HFFc6 (cell line): ENCODE results near the gene GJB3. TPM values are rescaled to one million over a fixed set of nuclear protein-coding genes. Genes with fewer than 3 reads are reported as not detected.
"Not testable (repeated sequence)": the region's sequence is repeated elsewhere in the genome, so short reads cannot be mapped to it uniquely, and the experiment has no call there.

Source experiments
- DNase-seq: peaks from one replicate; pipeline ENCODE4 v3.0.0-alpha.2; 2018
- H3K27ac Mint-ChIP-seq: 2 replicates; pipeline ENCODE4 v1.8.0; 2020; ENCODE audit warnings: mild to moderate bottlenecking, mixed read lengths
- H3K27me3 Mint-ChIP-seq: 2 replicates; pipeline ENCODE4 v1.8.0; 2021; ENCODE audit warnings: mild to moderate bottlenecking, moderate library complexity, mixed read lengths; ENCODE audit not compliant: insufficient read depth
- H3K36me3 Mint-ChIP-seq: 2 replicates; pipeline ENCODE4 v1.8.0; 2021; ENCODE audit warnings: low read depth, mixed read lengths
- H3K4me1 Mint-ChIP-seq: 2 replicates; pipeline ENCODE4 v1.8.0; 2020; ENCODE audit warnings: low read depth, mixed read lengths
- H3K4me3 Mint-ChIP-seq: 2 replicates; pipeline ENCODE4 v1.8.0; 2020; ENCODE audit warnings: mild to moderate bottlenecking, moderate library complexity, mixed read lengths
- H3K9me3 Mint-ChIP-seq: 2 replicates; pipeline ENCODE4 v1.8.0; 2020; ENCODE audit warnings: mild to moderate bottlenecking, mixed read lengths
- CTCF ChIP-seq: fragments of 200-600 bp; sonication (generic); IDR thresholded peaks from 2 replicates; pipeline ENCODE4 v1.5.0; 2021; ENCODE audit warnings: antibody characterized with exemption, mild to moderate bottlenecking
- total RNA-seq, 6 experiments: library from RNA; stranded (reverse); fragmentation: NEBNext Ultra II Directional; extraction: Animal tissue kit (Norgen Biotek cat#: 25700); gene quantifications; 2 replicates in 1 of 6; 3 replicates in 5 of 6; pipeline ENCODE4 v1.2.3, GENCODE V29; 2021

Gene GJB3
- total RNA-seq, 6 experiments from 2014 or later: 0.12 to 0.14 TPM; not detected in 4

GRCh38 chr1:34816778-34817177 lies 35.8 kb downstream of the GJB3 start:
- TF ChIP-seq CTCF: no peak
- no peak for DNase-seq
- H3K27ac Mint-ChIP-seq: no peak overlapping the region
- H3K36me3 Mint-ChIP-seq: no peaks in the 10 kb centered on the region
- no peaks in the 10 kb centered on the region for H3K27me3 Mint-ChIP-seq
- H3K4me3 Mint-ChIP-seq: no peak overlapping the region
- no peaks in the 10 kb centered on the region for H3K9me3 Mint-ChIP-seq
- H3K4me1 Mint-ChIP-seq: no peaks in the 10 kb centered on the region

- not testable (repeated sequence) for H3K9me3 Mint-ChIP-seq, H3K27ac Mint-ChIP-seq, H3K4me1 Mint-ChIP-seq, DNase-seq, H3K4me3 Mint-ChIP-seq, H3K36me3 Mint-ChIP-seq, H3K27me3 Mint-ChIP-seq
These were observed 37.8 kb downstream of the GJB3 start for GRCh38 chr1:34818862-34819261.

- TF ChIP-seq CTCF: no peak
- H3K4me3 Mint-ChIP-seq: no peak overlapping the region
- DNase-seq: no peak
- H3K27ac Mint-ChIP-seq: no peak overlapping the region
- H3K36me3 Mint-ChIP-seq: no peaks in the 10 kb centered on the region
- H3K27me3 Mint-ChIP-seq: no peaks in the 10 kb centered on the region
- H3K4me1 Mint-ChIP-seq: no peaks in the 10 kb centered on the region
- H3K9me3 Mint-ChIP-seq: no peaks in the 10 kb centered on the region
These were observed 41.2 kb downstream of the GJB3 start for GRCh38 chr1:34822202-34822601.

- Mint-ChIP-seq H3K27ac (no peak overlapping the region), H3K9me3 (no peaks in the 10 kb centered on the region), H3K4me3 (no peak overlapping the region), H3K36me3 (no peaks in the 10 kb centered on the region), H3K4me1 (no peaks in the 10 kb centered on the region), H3K27me3 (no peaks in the 10 kb centered on the region)
- TF ChIP-seq CTCF: no peak
- no peak for DNase-seq
These were observed 43.9 kb downstream of the GJB3 start for GRCh38 chr1:34824817-34825454.

- Mint-ChIP-seq H3K4me3 (no peak overlapping the region), H3K27me3 (no peaks in the 10 kb centered on the region), H3K4me1 (no peaks in the 10 kb centered on the region), H3K36me3 (no peaks in the 10 kb centered on the region), H3K27ac (no peak overlapping the region), H3K9me3 (no peaks in the 10 kb centered on the region)
- TF ChIP-seq CTCF: no peak
- DNase-seq: no peak
These were observed 44.6 kb downstream of the GJB3 start for GRCh38 chr1:34825455-34826091.

DNA sequence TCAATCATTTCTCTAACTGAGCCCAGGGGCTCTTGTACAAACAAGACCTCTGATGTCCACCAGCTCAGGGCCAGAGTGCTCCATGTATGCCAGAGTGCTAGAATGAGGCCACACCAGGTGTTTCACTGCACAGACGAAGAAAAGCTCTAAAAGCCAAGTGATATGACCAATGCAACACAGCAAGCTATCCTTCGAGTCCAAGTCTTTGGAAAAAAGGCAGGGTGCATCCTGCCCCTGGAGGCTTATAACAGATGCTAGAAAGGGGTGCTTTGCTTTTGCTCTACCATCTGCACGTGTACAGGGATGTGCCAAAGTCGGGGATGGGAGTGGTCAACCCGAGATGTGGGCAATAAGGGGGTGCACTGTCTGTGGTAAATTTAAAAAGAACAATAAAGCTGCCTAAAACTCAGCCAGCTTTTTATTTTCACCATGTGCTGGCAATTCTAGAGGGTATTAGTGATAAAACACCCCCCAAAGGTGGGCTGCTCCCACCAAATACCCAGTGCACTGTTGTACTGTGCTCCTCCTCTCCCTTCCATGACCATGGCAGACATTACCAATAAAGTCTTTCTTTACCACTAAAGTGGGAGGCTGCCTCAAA lies 46.4 kb downstream of the GJB3 start:
- Mint-ChIP-seq H3K27ac (no peak overlapping the region), H3K27me3 (no peaks in the 10 kb centered on the region), H3K9me3 (no peaks in the 10 kb centered on the region), H3K4me3 (no peak overlapping the region), H3K36me3 (no peaks in the 10 kb centered on the region), H3K4me1 (no peaks in the 10 kb centered on the region)
- TF ChIP-seq CTCF: no peak
- DNase-seq: no peak
